Measurements from ENCODE around the gene EFNA3.

EFNA3 gene

DNA sequence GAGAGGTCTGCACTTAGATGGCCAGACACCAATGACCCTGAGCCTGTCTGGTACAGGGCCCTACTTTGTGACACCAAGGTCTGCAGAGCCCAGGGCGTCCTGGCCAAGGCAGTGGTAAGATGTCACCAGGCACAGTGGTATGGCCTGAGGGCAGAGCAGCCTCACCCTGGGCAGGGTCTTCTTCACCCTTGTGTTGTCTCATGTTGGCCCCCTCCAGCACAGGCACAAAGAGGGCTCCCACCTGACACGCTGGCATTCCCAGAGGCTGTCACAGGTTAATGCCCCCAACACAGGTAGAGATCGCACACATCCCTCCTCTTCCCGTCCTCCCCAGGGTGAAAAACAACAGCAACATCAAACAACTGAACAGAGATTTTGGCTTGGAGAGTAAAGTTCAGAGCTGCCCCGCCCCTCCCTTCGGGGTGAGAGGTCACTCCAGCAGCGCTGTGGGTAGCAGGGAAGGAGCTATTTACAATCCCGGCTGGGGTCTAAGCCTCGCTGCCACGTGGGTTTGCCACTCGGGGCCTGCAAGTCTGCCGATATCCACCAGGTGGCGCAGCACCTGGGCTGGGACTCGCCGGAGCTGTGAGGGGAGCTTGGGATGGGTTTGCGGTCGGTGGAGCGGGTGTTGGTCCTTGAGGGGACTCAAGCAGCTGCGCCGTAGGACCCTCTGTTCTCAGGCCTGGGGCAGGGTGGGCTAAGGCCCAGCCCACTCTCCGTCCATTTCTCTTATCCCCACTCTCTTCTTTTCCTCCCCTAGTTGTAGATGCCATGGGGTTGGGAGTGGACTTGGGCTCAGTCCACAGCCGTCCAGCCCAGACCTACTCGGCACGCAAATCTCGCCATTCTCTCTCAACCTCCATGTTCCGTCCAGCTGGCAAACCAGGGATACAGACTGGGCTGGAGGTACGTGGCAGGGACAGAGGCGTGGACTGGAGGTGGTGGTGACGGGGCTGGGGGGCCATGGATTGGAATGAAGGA, 12.7 kb downstream of the EFNA3 start:
- no peak overlapping the region for H3K4me3 ChIP-seq (replicated peaks; ENCODE audit: low read depth, low read length)
- DNase-seq (ENCODE audit: extremely low read depth, low read depth), result no peak
- TF ChIP-seq, protein P1, sequence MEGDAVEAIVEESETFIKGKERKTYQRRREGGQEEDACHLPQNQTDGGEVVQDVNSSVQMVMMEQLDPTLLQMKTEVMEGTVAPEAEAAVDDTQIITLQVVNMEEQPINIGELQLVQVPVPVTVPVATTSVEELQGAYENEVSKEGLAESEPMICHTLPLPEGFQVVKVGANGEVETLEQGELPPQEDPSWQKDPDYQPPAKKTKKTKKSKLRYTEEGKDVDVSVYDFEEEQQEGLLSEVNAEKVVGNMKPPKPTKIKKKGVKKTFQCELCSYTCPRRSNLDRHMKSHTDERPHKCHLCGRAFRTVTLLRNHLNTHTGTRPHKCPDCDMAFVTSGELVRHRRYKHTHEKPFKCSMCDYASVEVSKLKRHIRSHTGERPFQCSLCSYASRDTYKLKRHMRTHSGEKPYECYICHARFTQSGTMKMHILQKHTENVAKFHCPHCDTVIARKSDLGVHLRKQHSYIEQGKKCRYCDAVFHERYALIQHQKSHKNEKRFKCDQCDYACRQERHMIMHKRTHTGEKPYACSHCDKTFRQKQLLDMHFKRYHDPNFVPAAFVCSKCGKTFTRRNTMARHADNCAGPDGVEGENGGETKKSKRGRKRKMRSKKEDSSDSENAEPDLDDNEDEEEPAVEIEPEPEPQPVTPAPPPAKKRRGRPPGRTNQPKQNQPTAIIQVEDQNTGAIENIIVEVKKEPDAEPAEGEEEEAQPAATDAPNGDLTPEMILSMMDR (IDR thresholded peaks at IDR 0.05; ENCODE audit: low read depth, low read length, missing control alignments), result peak; percentile 93

DNA sequence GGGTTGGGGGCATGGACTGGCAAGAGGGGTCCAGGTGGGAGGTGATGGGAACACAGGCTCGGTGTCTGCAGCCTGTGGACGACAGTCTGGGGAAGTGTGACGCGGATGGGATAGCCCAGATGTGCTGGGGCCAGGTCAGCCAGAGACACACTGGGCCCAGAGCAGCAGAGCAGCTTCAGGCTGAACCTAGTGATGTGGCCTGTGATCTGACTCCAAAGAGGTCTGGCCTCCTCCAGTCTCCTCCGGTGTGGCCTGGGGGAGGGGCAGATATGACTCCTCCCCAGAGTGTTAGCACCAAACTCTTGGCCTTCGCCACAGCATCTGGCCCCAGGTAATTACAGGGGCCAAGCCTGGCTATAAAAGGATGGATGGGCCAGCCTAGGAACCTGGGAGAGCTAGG, 13.5 kb downstream of the EFNA3 start:
- no peak for DNase-seq (ENCODE audit: extremely low read depth, low read depth)
- TF ChIP-seq, protein P1 (IDR thresholded peaks at IDR 0.05; ENCODE audit: low read depth, low read length, missing control alignments), result no peak
- no peak overlapping the region for H3K4me3 ChIP-seq (replicated peaks; ENCODE audit: low read depth, low read length)

DNA sequence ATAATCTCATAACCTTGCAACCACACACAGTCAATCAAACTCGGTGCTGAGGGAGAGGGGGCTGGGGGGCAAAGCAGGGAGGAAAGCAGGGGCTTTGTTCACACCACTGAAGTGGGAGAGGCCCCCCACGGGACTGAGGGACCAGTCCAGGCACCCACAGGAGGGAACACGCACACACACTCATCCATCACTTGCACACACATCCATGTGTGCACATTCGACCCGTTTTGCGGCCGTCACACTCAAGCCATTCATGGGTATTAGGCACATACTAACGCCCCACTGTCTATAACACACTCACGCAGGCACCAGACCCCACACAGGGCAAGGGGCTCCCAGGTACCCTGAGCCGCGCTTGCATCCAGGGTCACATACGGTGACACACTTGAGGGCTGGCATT, 14.0 kb downstream of the EFNA3 start:
- no peak for DNase-seq (ENCODE audit: extremely low read depth, low read depth)
- H3K4me3 ChIP-seq (replicated peaks; ENCODE audit: low read depth, low read length), result no peak overlapping the region
- TF ChIP-seq, protein P1 (IDR thresholded peaks at IDR 0.05; ENCODE audit: low read depth, low read length, missing control alignments), result no peak

DNA sequence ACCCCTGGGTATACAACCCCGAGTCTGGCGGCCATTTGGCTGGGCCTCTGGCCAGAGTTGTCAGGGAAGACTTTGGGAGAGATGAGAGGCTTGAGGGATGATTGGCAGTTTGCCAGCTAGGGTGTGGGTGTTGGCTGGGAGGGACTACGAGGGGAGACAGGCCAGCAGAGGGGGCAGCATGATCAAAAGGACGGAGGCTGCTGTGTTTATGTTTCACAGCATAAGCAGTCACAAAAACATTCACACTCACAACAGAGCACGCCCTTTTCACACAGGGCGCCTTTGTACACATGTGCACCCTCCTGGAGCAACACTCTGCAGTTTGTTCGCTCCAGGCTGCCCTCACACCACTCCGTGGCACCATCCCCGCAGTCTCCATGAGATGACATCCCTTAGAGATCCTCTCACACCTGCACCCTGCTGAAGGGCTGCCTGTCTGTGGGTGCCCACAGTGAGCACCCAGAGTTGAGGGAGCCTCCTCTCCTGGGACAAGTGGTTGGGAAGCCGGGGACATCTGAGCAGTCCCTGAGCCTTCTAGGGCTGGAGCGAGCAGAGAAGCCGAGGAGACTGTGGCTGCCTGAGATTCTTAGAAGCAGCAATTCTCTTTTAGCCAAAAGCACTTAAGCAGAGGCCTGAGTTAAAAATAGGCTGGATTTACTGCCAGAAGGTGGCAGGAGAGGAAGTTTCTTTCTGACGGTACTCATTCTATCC, 15.4 kb downstream of the EFNA3 start:
- DNase-seq (ENCODE audit: extremely low read depth, low read depth), result peak; percentile 38
- TF ChIP-seq, protein P1 (IDR thresholded peaks at IDR 0.05; ENCODE audit: low read depth, low read length, missing control alignments), result peak; percentile 30

DNA sequence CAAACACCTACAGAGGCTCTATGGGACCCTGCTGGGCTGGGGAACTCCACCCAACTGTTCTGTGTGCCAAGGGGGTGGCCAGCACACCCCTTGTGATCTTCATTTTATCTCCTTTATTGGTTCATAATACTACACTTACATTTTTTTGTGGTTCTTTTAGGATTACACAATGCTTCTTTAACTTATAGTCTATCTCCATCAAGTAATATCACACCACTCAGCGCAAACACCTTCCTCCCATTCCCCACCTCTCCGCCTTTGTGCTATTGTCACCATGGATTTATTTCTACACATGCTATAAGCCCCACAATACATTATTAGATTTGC, 15.9 kb downstream of the EFNA3 start:
- TF ChIP-seq, protein P1 (IDR thresholded peaks at IDR 0.05; ENCODE audit: low read depth, low read length, missing control alignments), result no peak
- H3K4me3 ChIP-seq (replicated peaks; ENCODE audit: low read depth, low read length), result no peak overlapping the region
- no peak for DNase-seq (ENCODE audit: extremely low read depth, low read depth)

More for the DNA sequence above, 15.4 kb downstream of the EFNA3 start:
- no peak overlapping the region for H3K4me3 ChIP-seq (replicated peaks; ENCODE audit: low read depth, low read length)

DNA sequence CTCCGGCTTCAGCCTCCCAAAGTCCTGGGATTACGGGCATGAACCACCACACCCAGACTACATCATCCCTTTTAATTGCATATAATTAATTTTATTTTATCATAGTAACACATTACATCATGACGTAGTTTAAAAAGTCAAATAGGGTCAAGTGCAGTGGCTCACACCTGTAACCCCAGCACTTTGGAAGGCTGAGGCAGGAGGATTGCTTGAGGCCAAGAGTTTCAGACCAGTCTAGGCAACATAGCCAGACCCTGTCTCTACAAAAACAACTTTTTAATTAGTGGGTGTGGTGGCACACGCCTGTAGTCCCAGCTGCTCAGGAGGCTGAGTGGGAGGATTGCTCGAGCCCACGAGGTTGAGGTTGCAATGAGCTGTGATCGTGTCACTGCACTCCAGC, 20.7 kb downstream of the EFNA3 start:
- TF ChIP-seq, protein P1 (IDR thresholded peaks at IDR 0.05; ENCODE audit: low read depth, low read length, missing control alignments), result no peak
- no peak overlapping the region for H3K4me3 ChIP-seq (replicated peaks; ENCODE audit: low read depth, low read length)
- DNase-seq (ENCODE audit: extremely low read depth, low read depth), result no peak

All from HFF-Myc (cell line).